ENCODE results near the gene PMFBP1.
A peak's percentile ranks its signal among the peaks of the same experiment; 100 is the strongest.

The PMFBP1 gene

DNA sequence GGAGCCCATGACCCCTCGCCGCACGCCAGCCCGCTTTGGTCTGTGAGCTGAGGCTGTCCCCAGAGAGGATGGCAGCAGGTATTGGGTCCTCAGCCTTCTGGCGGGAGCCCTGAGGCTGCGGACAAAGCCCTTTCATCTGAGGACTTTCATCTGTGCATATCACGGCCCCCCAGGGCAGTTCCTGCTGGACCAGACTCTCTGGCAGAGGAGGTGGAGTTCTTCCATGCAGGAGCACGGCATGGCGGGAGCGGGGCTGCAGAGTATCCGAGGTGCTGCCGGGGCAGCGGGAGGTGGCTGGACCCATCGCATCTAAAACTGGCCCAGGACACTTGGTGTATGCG lies 59.5 kb downstream of the PMFBP1 start:
- Mint-ChIP-seq H3K36me3 (ENCODE audit: low read depth) (peaks cover 61% of the 10 kb centered on the region), H3K9me3 (no peaks in the 10 kb centered on the region), H3K27ac (no peak overlapping the region), H3K4me3 (no peak overlapping the region), H3K27me3 (no peaks in the 10 kb centered on the region), H3K4me1 (ENCODE audit: low read depth) (no peaks in the 10 kb centered on the region)
- intact Hi-C loops (cut with micrococcal nuclease) = no loop called here

DNA sequence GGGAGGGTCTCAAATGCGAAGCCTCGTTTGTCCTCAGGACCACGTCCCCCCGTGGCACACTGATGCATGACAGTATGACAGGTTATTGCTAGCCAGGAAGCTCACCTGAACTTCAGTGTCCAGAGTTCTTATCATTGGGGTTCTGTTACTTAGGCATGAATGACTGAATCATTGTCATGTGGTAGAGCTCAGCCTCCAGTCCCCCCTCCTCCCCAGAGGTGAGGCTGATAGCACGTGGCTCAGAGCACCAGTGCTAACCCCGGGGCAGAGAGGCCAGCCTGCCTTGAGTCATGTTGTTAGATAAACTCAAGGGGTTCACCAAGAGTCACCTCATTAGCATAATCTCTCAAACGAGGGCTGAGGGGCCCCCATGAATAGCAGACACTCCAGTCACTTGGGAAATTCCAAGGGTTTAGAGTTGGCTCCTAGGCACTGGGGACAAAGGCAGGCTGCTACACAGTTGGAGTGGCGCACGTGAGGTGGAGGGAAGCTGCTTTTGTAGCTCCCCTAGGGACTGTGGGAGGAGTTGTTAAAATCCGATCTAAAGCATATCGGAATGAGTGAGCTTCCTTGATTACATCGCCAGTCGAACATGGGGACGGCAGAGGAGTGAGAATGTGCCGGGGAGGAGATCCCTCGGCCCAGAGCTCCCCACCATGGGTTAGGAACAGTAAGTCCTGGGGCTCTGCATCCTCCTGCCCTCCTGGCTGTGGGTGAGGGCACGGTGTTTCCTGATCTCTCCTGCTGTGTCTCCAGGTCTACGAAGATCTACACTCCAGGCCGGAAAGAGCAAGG lies 60.1 kb downstream of the PMFBP1 start:
- peaks cover 67% of the 10 kb centered on the region for H3K36me3 Mint-ChIP-seq (ENCODE audit: low read depth)
- no peaks in the 10 kb centered on the region for H3K4me1 Mint-ChIP-seq (ENCODE audit: low read depth)
- intact Hi-C loops (cut with micrococcal nuclease) = no loop called here

DNA sequence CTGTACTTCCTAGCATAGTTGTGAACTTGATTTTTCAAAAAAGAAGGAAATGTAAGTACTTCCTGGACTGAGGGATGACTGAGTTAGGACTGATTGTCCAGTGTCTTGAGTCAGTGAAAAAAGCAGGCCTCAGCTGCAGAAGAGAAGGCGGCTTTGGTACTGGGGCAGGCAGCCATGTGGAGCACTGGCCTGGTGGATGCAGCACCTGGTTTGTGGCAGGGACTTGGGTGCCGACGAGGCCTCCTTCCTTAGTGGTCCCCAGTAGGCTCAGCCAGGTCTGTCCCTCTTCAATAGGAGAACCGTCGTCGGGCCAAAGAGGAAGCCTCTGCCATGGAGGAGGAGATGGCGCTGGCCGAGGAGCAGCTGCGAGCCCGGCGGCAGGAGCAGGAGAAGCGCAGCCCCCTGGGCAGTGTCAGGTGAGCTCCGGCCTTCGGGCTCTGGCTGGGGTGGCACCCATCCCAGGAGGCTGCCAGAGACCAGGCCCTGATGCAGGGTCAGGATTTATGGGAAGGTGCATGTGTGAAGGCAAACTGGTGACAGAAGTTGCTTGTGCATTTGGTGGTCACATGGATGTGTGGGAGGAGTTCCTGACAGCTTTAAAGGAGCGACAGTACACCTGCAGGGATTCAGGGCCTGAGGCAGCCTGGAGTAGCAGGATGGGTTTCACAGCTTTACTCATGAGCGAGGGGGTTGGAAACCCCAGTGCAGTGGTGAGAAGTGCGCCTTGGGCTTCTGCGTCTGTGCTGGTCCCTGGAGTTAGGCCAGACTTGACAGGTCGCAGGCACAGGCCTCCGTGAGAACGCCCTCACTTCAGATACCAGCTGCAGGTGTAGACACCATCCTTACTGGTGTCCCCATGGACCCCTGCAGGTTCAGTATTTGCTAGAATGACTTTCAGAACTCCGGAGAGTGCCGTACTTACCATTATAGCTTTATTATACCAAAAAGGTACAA lies 61.0 kb downstream of the PMFBP1 start:
- H3K27ac Mint-ChIP-seq = no peak overlapping the region
- peaks cover 76% of the 10 kb centered on the region for H3K36me3 Mint-ChIP-seq (ENCODE audit: low read depth)
- no peak overlapping the region for H3K4me3 Mint-ChIP-seq
- no peaks in the 10 kb centered on the region for H3K9me3 Mint-ChIP-seq
- H3K27me3 Mint-ChIP-seq = no peaks in the 10 kb centered on the region
- H3K4me1 Mint-ChIP-seq (ENCODE audit: low read depth) = no peaks in the 10 kb centered on the region
- intact Hi-C loops (cut with micrococcal nuclease) = no loop called here

More for the DNA sequence above, 60.1 kb downstream of the PMFBP1 start:
- H3K4me3 Mint-ChIP-seq = no peak overlapping the region
- no peaks in the 10 kb centered on the region for H3K9me3 Mint-ChIP-seq
- no peaks in the 10 kb centered on the region for H3K27me3 Mint-ChIP-seq
- no peak overlapping the region for H3K27ac Mint-ChIP-seq

DNA sequence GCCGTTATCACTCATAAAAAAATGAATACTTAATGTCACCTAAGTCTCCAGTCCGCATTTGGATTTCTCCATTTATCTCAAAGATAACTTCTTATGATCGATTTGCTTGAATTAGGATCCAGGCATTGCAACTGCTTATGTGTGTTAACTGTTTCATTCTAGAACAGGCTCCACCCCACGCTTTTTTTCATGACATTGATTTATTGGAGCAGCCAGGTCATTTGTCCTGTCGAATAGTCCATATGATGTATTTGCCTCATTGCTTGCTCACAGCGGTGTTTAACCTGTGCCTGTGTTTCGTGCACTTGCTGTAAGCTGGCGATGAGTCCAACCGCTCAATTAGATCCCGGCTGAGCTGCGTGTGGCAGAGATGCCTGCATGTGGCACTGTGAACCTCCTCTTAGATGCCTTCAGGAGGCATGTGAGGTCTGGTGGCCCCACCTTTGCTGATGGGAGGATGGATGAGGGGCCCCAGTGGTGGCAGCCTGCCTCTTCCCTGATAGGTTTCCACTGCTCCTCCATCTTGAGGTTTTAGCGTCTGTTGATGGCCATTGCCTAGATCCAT lies 61.9 kb downstream of the PMFBP1 start:
- Mint-ChIP-seq H3K4me3 (no peak overlapping the region), H3K27me3 (no peaks in the 10 kb centered on the region), H3K4me1 (ENCODE audit: low read depth) (no peaks in the 10 kb centered on the region), H3K36me3 (ENCODE audit: low read depth) (peaks cover 85% of the 10 kb centered on the region), H3K9me3 (no peaks in the 10 kb centered on the region), H3K27ac (no peak overlapping the region)
- intact Hi-C loops (cut with micrococcal nuclease) = no loop called here

GRCh38 chr16:72109300-72109699 lies 62.7 kb downstream of the PMFBP1 start:
- intact Hi-C loops (cut with micrococcal nuclease) = no loop called here
- H3K27me3 Mint-ChIP-seq = no peaks in the 10 kb centered on the region
- H3K4me1 Mint-ChIP-seq (ENCODE audit: low read depth) = no peaks in the 10 kb centered on the region
- no peak overlapping the region for H3K4me3 Mint-ChIP-seq
- no peak overlapping the region for H3K27ac Mint-ChIP-seq
- H3K9me3 Mint-ChIP-seq = no peaks in the 10 kb centered on the region
- H3K36me3 Mint-ChIP-seq (ENCODE audit: low read depth) = peaks cover 93% of the 10 kb centered on the region

- no peak overlapping the region for H3K4me3 Mint-ChIP-seq
- H3K27ac Mint-ChIP-seq = no peak overlapping the region
- no peaks in the 10 kb centered on the region for H3K4me1 Mint-ChIP-seq (ENCODE audit: low read depth)
- no peaks in the 10 kb centered on the region for H3K27me3 Mint-ChIP-seq
- peaks cover 100% of the 10 kb centered on the region for H3K36me3 Mint-ChIP-seq (ENCODE audit: low read depth)
- intact Hi-C loops (cut with micrococcal nuclease) = no loop called here
- no peaks in the 10 kb centered on the region for H3K9me3 Mint-ChIP-seq
Measured at GRCh38 chr16:72108353-72109102, 63.4 kb downstream of the PMFBP1 start.

GRCh38 chr16:72107371-72107770 lies 64.6 kb downstream of the PMFBP1 start:
- intact Hi-C loops (cut with micrococcal nuclease) = no loop called here
- Mint-ChIP-seq H3K36me3 (ENCODE audit: low read depth) (peaks cover 100% of the 10 kb centered on the region), H3K27me3 (no peaks in the 10 kb centered on the region), H3K9me3 (no peaks in the 10 kb centered on the region), H3K4me1 (ENCODE audit: low read depth) (no peaks in the 10 kb centered on the region), H3K27ac (no peak overlapping the region), H3K4me3 (no peak overlapping the region)

GRCh38 chr16:72105978-72106377 lies 66.0 kb downstream of the PMFBP1 start:
- Mint-ChIP-seq H3K27me3 (no peaks in the 10 kb centered on the region), H3K4me1 (ENCODE audit: low read depth) (no peaks in the 10 kb centered on the region), H3K36me3 (ENCODE audit: low read depth) (peaks cover 100% of the 10 kb centered on the region), H3K4me3 (no peak overlapping the region), H3K27ac (no peak overlapping the region), H3K9me3 (no peaks in the 10 kb centered on the region)
- intact Hi-C loops (cut with micrococcal nuclease) = no loop called here

DNA sequence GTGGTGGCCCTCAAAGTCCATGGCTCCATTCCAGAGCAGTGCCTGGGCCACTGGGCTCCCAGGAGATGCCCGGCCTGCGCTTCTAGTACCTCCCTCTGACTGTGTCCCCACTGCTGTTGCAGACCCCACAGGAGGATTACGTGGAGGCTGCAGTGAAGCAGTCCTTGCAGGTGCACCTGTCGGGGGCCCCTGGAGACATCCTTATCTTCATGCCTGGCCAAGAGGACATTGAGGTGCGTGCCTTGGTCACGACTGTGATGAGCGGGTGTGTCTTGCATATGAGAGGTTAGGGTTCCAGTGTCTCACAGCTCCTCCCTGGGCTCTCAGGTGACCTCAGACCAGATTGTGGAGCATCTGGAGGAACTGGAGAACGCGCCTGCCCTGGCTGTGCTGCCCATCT lies 67.0 kb downstream of the PMFBP1 start:
- H3K27ac Mint-ChIP-seq = no peak overlapping the region
- intact Hi-C loops (cut with micrococcal nuclease) = no loop called here
- no peaks in the 10 kb centered on the region for H3K4me1 Mint-ChIP-seq (ENCODE audit: low read depth)
- peaks cover 100% of the 10 kb centered on the region for H3K36me3 Mint-ChIP-seq (ENCODE audit: low read depth)
- H3K9me3 Mint-ChIP-seq = no peaks in the 10 kb centered on the region
- H3K4me3 Mint-ChIP-seq = no peak overlapping the region
- no peaks in the 10 kb centered on the region for H3K27me3 Mint-ChIP-seq

GRCh38 chr16:72101195-72101594 lies 70.8 kb downstream of the PMFBP1 start:
- H3K4me1 Mint-ChIP-seq (ENCODE audit: low read depth) = peaks cover under 1% of the 10 kb centered on the region
- H3K4me3 Mint-ChIP-seq = no peak overlapping the region
- H3K27ac Mint-ChIP-seq = no peak overlapping the region
- H3K36me3 Mint-ChIP-seq (ENCODE audit: low read depth) = peaks cover 100% of the 10 kb centered on the region
- H3K27me3 Mint-ChIP-seq = no peaks in the 10 kb centered on the region
- intact Hi-C loops (cut with micrococcal nuclease) = no loop called here
- H3K9me3 Mint-ChIP-seq = no peaks in the 10 kb centered on the region

DNA sequence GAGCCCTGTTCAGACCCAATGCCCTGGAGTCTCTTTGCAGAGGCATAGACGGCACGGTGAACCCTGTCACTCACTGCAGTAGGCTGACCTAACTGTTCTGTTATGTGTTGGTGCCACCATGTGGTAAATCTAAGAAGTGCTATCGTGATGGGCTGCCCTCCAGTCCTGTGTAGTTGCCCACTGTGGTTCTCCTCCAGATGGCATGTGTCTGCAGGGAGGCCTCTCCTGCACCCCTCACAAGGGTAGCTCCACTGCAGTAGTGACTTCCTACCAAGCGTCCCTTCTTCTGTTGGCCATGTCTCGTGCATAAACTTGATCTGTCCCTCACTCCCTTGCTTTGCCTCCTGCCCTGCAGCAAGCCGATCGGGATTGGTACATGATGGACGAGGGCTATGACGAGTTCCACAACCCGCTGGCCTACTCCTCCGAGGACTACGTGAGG lies 72.6 kb downstream of the PMFBP1 start:
- intact Hi-C loops (cut with micrococcal nuclease) = loop anchor here (2.0 to 10.0 kb wide), 4 partner anchors 33 to 565 kb away; partner anchors contain the start of genes PHLPP2 and ZNF821
- no peaks in the 10 kb centered on the region for H3K9me3 Mint-ChIP-seq
- peaks cover 90% of the 10 kb centered on the region for H3K36me3 Mint-ChIP-seq (ENCODE audit: low read depth)
- H3K4me1 Mint-ChIP-seq (ENCODE audit: low read depth) = peaks cover 19% of the 10 kb centered on the region
- H3K27me3 Mint-ChIP-seq = no peaks in the 10 kb centered on the region
- no peak overlapping the region for H3K4me3 Mint-ChIP-seq
- no peak overlapping the region for H3K27ac Mint-ChIP-seq

GRCh38 chr16:72098936-72099335 lies 73.0 kb downstream of the PMFBP1 start:
- Mint-ChIP-seq H3K4me3 (no peak overlapping the region), H3K27me3 (no peaks in the 10 kb centered on the region), H3K36me3 (ENCODE audit: low read depth) (peaks cover 90% of the 10 kb centered on the region), H3K9me3 (no peaks in the 10 kb centered on the region), H3K4me1 (ENCODE audit: low read depth) (peaks cover 21% of the 10 kb centered on the region), H3K27ac (no peak overlapping the region)
- intact Hi-C loops (cut with micrococcal nuclease) = loop anchor here (2.0 to 10.0 kb wide), 4 partner anchors 32 to 566 kb away; partner anchors contain the start of genes PHLPP2 and ZNF821

- peaks cover 41% of the 10 kb centered on the region for H3K4me1 Mint-ChIP-seq (ENCODE audit: low read depth)
- no peaks in the 10 kb centered on the region for H3K27me3 Mint-ChIP-seq
- peak overlapping the region; percentile 93 for H3K27ac Mint-ChIP-seq
- H3K9me3 Mint-ChIP-seq = no peaks in the 10 kb centered on the region
- peak overlapping the region; percentile 98 for H3K4me3 Mint-ChIP-seq
- peaks cover 77% of the 10 kb centered on the region for H3K36me3 Mint-ChIP-seq (ENCODE audit: low read depth)
- intact Hi-C loops (cut with micrococcal nuclease) = loop anchor here (10.0 kb wide), 3 partner anchors 209 to 571 kb away; partner anchors contain the start of genes PHLPP2 and ZNF821
Measured at GRCh38 chr16:72094266-72094610, 77.7 kb downstream of the PMFBP1 start.
